Inflammatory macrophage (primary cell): ENCODE measurements around the gene RND1.
"Not testable (repeated sequence)": the region's sequence is repeated elsewhere in the genome, so short reads cannot be mapped to it uniquely, and the experiment has no call there.

ENCODE experiments used
- DNase-seq, 2 donors: peaks; one replicate each; pipeline ENCODE4 v3.0.0-alpha.2; 2020 to 2022

The RND1 gene

GRCh38 chr12:48866052-48866711 is 512 bp upstream of the RND1 start:
- DNase-seq, result no peak

DNA sequence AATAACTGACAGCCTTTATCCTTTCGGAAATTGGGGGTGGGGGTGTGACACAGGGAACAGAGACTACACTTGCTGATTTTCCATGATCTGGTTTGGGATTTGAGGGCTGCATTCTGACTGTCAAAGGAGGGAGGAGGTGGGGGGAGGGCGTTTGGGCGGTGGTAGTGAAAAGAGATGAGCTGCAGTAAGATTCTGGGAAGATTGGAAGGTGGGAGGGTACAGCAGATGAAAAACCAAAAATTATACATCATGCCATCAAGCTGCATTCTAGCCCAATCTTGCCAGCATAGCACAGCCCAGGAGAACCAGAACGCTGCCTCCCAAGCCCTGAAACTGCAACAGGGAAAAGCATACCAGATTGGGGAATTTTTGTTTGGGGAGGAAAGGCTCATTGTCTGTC is 2.4 kb downstream of the RND1 start:
- no peak for DNase-seq

- DNase-seq, result no peak
Observed at GRCh38 chr12:48862760-48863159, 2.9 kb downstream of the RND1 start.

DNA sequence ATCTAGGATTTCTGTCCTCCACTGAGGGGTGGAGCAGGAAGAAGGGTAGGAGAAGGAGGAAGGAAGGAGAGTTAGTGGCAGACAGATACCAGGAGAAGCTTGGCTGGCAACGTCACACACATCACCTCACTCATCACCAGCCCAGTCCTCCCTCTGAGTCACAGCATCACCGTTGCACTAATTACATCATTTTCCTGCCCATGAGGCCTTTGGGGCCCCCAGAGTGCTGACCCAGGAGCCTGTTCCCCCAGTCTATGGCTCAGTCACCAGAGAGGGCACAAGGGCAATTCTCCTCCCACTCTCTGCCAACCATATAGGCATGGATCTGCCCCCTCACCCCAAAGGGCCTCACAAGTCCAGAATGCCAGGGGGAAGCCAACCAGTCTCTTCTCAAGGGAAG is 4.6 kb downstream of the RND1 start:
- DNase-seq, result no peak

DNA sequence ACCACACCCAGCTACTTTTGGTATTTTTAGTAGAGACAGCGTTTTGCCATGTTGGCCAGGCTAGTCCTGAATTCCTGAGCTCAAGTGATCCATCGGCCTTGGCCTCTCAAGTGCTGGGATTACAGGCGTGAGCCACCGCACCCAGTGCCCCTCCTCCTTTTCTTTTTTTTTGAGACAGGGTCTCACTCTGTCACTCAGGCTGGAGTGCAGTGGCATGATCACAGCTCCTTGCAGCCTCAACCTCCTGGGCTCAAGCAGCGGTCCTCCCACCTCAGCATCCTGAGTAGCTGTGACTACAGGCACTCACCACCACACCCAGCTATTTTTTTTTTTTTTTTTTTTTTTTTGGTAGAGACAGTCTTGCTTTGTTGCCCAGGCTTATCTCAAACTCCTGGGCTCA is 5.4 kb downstream of the RND1 start:
- DNase-seq, result not testable (repeated sequence)

DNA sequence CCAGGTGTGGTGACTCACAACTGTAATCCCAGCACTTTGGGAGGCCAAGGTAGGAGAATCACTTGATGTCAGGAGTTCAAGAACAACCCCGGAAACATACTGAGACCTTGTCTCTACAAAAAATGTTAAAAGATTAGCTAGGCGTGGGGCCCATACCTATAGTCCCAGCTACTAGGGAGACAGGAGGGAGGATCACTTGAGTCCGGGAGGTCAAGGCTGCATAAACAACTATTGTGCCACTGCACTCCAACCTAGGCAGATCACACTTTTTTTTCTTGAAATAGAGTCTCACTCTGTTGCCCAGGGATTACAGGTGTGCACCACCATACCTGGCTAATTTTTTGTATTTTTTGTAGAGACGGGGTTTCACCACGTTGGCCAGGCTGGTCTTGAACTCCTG is 6.1 kb downstream of the RND1 start:
- DNase-seq, result no peak

DNA sequence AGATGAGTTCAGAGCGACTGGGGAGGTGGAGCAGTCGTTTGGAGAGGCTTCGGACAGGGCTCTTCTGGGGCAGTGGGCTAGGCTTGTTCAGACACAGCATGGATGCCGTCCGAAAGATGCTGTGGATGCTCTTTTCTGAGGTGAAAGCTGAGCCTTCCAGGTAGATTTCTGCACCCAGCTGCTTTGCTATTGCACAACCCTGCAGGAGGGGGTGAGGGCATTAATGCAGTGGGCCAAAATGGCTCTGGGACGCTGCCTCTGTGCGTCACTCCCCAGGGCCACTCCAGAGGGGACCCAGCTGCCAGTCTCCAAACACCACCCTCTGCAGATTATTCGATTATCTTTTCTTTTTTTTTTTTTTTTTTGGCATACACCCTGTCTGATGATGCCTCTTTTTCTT is 7.6 kb downstream of the RND1 start:
- no peak for DNase-seq

GRCh38 chr12:48857278-48857994 is 8.2 kb downstream of the RND1 start:
- no peak for DNase-seq

- DNase-seq, result no peak
Observed at GRCh38 chr12:48856379-48856778, 9.3 kb downstream of the RND1 start.

DNA sequence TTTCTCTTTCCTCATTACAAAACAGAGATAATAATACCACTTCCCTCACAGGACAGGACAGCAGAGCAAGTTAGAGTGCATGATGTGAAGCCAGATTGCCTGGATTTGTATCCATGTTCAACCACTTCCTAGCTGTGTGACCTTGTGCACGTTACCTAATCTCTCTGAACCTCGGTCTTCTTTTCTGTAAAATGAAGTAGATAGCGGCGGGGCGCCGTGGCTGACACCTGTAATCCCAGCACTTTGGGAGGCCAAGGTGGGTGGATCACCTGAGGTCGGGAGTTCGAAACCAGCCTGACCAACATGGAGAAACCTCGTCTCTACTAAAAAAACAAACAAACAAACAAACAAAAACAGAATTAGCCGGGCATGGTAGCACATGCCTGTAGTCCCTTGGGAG is 10.7 kb downstream of the RND1 start:
- not testable (repeated sequence) for DNase-seq

DNA sequence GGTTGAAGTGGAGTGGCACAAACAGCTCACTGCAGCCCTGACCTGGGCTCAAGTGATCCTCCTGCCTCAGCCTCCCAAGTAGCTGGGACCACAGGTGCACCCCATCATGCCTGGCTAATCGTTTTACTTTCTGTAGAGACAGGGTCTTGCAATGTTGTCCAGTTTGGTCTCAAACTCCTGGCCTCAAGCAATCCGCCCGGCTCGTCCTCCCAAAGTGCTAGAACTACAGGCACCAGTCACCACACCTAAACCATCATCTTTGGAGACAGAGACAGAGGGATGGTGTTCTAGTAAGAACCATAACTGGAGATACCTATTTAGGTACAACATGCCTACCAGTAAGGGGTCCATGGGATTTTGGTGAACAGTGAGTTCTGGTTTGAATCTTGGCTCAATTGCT is 11.2 kb downstream of the RND1 start:
- DNase-seq, result no peak

DNA sequence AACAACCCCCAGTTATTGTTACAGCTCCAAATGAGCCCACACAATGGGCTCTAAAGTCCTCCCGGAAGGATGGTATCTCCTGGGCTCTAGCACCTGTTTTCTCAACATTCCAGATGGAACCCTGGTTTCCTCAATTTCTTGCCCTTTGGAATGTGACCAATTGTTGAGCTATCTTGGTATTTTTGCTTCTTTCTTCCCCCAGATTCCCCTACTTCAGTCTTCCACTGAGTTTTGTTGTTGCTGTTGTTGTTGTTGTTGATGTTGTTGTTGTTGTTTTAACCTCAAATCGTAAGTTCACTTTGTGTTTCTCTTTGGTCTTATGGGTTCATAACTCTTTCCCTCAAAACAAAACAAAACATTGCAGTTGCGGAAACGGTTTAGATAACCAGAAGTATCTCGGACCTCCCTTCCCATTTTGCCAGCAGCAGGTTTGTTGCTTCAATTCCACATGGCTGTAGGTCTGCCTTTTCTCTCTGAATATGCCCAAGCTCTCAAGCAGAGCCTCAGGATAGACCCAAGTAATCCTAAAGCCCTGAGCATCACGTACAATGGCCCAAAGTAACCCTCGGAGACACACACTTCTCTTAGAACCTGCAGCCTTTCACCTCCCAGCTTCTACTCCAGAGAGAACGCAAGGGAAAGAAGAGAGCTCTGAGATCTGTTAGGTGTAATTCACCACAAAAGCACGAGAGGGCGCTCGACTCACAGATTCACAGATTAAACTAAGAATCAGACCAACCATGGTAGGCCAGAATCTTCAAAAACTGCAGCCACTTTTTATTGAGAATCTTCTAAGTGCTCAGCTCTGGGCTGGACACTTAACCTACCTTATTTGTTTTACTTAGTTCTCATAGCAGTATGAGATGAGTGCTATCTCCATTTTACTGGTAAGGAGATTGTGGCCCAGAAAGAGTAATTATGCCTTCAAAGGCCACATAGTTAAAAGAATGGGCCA is 12.7 kb downstream of the RND1 start:
- DNase-seq, result peak; percentile 94 to 96

GRCh38 chr12:48851883-48852733 is 13.6 kb downstream of the RND1 start, which contains the start of gene DDX23:
DDX23 (minus strand) TSS chr12:48852163; CDS start chr12:48845782, 6,381 bp downstream.
- peak; percentile 98 for DNase-seq

- DNase-seq, result not testable (repeated sequence)
Observed at GRCh38 chr12:48842021-48842420, 23.6 kb downstream of the RND1 start.

- DNase-seq, result no peak
Observed at GRCh38 chr12:48838048-48838447, 27.6 kb downstream of the RND1 start.

- no peak for DNase-seq
Observed at GRCh38 chr12:48832321-48833060, 33.2 kb downstream of the RND1 start.

DNA sequence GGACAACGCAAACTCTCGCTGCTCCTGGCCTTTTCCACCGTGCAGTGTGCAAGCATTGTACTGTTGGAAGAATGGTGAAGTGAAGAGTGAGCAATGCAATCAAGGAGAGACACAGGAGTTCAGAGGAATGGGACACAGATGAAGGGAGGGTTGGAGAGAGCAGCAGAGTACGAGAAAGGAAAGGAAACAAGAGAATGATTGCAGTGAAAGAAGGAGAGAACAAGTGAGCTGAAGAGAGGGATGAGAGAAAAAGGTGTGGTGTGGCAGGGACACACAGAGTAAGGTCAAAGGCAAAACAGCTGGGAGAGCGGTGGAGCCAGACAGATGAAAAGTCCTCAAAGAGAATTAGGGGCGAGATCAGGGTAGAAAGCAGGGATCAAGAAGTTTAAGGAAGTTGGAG is 34.4 kb downstream of the RND1 start:
- no peak for DNase-seq

DNA sequence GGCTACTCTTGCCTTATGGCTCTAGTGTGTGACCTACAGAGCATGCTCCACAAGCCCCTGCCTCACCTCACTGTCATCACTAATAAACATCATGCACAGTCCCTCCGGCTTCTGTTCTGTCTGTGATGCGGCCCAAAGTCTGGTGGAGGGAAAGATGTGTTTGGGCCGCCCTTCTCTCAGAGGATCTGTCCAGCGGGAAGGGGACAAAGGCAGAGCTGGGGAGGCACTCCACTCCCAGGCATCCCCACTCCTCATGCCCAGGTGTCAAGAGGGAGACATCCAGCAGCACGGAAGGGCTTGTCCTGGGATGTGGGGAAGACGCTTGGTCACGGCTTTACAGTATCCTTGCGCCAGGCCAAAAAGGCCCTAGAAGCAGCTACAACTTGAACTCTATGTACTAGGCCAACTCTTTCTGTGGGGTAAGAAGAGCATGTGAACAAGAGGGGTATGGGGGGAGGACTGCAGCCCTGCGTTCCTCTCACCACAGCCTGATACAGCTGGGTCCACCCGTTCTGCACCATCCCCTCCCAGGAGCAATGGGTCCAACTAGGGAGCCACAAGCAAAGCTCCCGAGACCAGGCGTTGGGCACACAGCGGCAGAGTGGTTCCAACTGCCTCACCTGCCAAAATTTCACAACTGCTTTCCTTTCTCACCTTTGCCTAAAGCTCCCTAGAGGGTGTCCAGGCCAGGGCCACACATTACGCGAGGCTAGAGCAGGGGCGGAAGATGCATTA is 36.7 kb downstream of the RND1 start:
- DNase-seq, result no peak

- no peak for DNase-seq
Observed at GRCh38 chr12:48828293-48828692, 37.4 kb downstream of the RND1 start.

DNA sequence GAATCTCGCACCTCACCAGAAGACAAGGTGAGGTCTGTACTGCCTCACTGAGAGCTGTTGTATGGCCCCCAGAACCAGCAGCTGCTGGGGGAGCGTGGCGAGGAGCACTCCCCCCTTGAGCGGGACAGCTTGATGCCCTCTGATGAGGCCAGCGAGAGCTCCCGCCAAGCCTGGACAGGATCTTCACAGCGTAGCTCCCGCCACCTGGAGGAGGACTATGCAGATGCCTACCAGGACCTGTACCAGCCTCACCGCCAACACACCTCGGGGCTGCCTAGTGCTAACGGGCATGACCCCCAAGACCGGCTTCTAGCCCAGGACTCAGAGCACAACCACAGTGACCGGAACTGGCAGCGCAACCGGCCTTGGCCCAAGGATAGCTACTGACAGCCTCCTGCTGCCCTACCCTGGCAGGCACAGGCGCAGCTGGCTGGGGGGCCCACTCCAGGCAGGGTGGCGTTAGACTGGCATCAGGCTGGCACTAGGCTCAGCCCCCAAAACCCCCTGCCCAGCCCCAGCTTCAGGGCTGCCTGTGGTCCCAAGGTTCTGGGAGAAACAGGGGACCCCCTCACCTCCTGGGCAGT is 38.1 kb downstream of the RND1 start:
- no peak for DNase-seq
